GM13976 (cell line): ENCODE data around the gene CDKN1C.

Experiments
- DNase-seq: peaks from one replicate; pipeline ENCODE4 v3.0.0; 2012; ENCODE audit warnings: low spot score
- CTCF ChIP-seq: IDR thresholded peaks from 2 replicates; pipeline ENCODE4 v1.5.1; 2012; ENCODE audit warnings: borderline replicate concordance, mild to moderate bottlenecking; ENCODE audit not compliant: insufficient read depth; ENCODE audit errors: extremely low read depth, missing control alignments, control extremely low read depth
- in situ Hi-C: fragments of 300-500 bp; cut with MboI; formaldehyde crosslinking; loops from one replicate; pipeline ENCODE4 v1.12.0; 2022; ENCODE audit warnings: low sequenced_read_pairs, mixed read lengths, inconsistent platforms; ENCODE audit not compliant: unreplicated experiment

The CDKN1C gene

DNA sequence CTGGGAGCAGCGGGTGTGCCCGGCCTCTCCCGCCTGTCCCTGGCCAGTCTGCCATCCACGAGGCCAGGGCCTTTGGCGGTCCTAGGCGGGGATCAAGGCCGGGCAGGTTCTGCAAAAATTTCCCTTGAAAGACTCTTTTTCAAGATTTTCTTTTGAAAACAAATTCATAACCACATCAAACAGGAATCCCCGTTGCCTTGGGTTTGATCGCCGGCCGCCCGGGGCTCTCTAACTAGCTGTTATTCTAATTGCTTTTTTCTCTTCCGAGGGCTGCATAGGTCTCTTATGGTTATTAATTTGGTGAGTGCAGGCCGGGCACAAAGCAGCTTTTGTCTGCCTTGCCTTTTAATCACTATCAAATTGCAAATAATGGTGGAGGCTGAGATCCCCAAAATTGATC is 42.0 kb downstream of the CDKN1C start:
- TF ChIP-seq CTCF = no peak
- in situ Hi-C loops = no loop called here
- DNase-seq = no peak

- DNase-seq = no peak
- no peak for TF ChIP-seq CTCF
- in situ Hi-C loops = no loop called here
Measured at GRCh38 chr11:2842876-2843275, 42.7 kb downstream of the CDKN1C start.

DNA sequence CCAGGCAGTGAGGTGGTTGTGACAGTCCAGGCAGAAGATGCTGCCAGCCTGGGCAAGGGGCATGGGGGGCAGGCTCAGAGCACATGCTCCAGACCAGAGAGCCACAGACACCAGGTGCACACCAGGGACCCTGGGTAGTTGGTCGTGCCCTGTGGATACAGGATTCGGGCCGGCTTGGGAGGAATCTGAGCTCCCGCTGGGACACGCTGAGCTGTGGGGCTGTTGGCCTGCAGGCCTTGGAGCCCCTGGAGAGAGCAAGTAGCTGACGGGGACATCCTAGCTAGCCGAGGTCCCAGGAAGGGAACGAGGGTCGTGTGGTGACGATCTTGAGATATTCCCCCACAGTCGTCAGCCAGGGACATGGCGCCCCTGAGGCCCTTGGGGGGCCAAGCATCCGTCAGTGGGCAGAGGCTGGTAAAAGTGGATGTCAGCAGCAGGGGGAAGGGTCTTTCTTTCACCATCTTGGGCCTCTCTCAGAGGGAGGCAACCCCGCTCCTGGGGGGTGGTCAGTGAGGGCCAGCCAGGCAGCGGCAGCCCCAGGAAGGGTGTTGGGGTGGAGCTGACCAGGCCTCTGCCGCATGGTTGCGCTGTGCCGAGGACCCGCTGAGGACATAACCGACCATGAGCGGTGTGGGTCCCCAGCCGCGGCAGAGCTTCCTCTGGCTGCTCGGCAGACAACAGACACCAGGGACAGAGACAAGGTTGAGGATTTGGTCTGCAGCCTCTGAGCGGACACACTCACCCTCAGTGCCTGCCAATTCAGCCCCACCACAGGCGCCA is 44.0 kb downstream of the CDKN1C start:
- in situ Hi-C loops = no loop called here
- DNase-seq = no peak
- no peak for TF ChIP-seq CTCF

GRCh38 chr11:2839395-2839943 is 46.1 kb downstream of the CDKN1C start:
- no peak for TF ChIP-seq CTCF
- in situ Hi-C loops = no loop called here
- DNase-seq = no peak

DNA sequence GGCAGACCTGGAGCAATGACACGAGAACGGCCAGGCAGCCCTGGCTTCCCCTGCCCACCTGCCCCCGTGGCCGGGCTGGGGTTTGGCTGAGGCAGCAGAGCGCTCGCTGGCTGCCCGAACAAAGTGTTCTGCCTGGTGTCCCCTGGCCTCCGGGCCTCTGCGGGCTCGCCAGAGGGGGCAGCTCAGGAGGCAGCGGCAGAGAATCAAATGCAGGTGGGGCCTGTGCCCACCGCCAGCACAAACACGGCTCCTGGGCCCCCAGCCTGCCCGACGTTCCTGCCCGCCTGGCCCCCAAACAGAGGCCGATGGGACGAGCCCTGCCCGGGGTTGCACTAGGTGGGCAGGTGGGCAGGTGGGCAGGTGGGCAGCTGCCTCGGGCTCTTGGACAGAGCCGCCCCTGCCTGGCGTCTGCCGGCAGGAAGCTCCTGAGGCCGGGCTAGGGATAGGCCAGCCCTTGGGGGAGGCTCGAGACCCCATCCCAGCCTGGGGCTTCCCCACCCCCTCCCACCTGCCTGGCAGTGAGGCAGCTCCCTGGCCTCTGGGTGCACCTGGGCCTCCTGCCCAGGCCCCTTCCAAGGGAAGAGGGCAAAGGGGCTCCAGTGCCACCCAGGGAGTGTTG is 46.8 kb downstream of the CDKN1C start:
- in situ Hi-C loops = no loop called here
- DNase-seq = no peak
- TF ChIP-seq CTCF = no peak

- no peak for TF ChIP-seq CTCF
- in situ Hi-C loops = no loop called here
- DNase-seq = no peak
Measured at GRCh38 chr11:2838091-2838490, 47.5 kb downstream of the CDKN1C start.

DNA sequence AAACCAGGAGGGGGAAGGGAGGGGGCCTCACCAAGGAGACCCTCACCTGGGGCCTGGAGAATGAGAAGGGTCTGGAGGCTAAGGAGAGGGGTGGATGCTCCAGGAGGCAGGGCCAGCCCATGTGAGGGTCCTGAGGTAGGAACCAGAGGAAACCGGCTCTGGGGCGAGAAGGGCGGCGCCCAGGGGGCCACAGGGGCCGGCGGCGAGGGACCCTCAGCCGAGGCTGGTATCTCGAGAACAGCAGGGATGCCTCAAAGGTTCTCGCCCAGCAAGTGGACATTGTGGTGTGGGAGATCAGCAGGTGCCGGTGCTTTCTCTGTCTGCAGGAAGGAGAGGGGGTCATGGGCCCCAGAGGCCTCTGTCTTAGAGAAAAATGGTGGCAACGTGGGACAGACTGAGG is 47.9 kb downstream of the CDKN1C start:
- DNase-seq = no peak
- in situ Hi-C loops = no loop called here

More for the DNA sequence above, 47.9 kb downstream of the CDKN1C start:
- TF ChIP-seq CTCF = no peak
